Mesenchymal stem cell (in vitro differentiated cells and primary cell): ENCODE measurements around the gene HOXB7.

Experiments
- DNase-seq: peaks from one replicate; pipeline ENCODE4 v3.0.0-alpha.2; 2013
- H2AFZ ChIP-seq: one replicate; pipeline ENCODE4 v1.6.1; 2013; ENCODE audit warnings: low read depth, mild to moderate bottlenecking, control low read depth, inconsistent platforms, low read length, moderate library complexity
- H2AK5ac ChIP-seq: 2 replicates; pipeline ENCODE4 v1.6.1; 2013; ENCODE audit warnings: low read length, moderate library complexity, mild to moderate bottlenecking, inconsistent platforms; ENCODE audit not compliant: severe bottlenecking
- H2BK120ac ChIP-seq: one replicate; pipeline ENCODE4 v1.6.1; 2013; ENCODE audit warnings: low read depth, mild to moderate bottlenecking, inconsistent platforms, low read length, moderate library complexity
- H2BK12ac ChIP-seq, 2 experiments: one replicate each; pipeline ENCODE4 v1.6.1; 2013; ENCODE audit warnings: inconsistent platforms in 2 of 2, low read length in 2 of 2, mild to moderate bottlenecking in 2 of 2, moderate library complexity in 2 of 2, control low read depth in 1 of 2
- H2BK15ac ChIP-seq: one replicate; pipeline ENCODE4 v1.6.1; 2013; ENCODE audit warnings: mild to moderate bottlenecking, low read depth, inconsistent platforms; ENCODE audit not compliant: poor library complexity, severe bottlenecking
- H2BK5ac ChIP-seq: 2 replicates; pipeline ENCODE4 v1.6.1; 2013; ENCODE audit warnings: low read depth, mild to moderate bottlenecking, low read length, control low read depth, inconsistent platforms; ENCODE audit not compliant: poor library complexity, severe bottlenecking
- H3K14ac ChIP-seq, 2 experiments: one replicate each; pipeline ENCODE4 v1.6.1; 2013; ENCODE audit warnings: inconsistent platforms in 2 of 2, low read length in 2 of 2, control low read depth in 1 of 2, mild to moderate bottlenecking in 1 of 2, moderate library complexity in 1 of 2
- H3K18ac ChIP-seq, 2 experiments: one replicate each; pipeline ENCODE4 v1.6.1; 2013; ENCODE audit warnings: inconsistent platforms in 2 of 2, low read length in 2 of 2, control low read depth in 1 of 2, low read depth in 1 of 2, mild to moderate bottlenecking in 1 of 2
- H3K23ac ChIP-seq, 2 experiments: one replicate each; pipeline ENCODE4 v1.6.1; 2013; ENCODE audit warnings: inconsistent platforms in 2 of 2, low read length in 2 of 2, mild to moderate bottlenecking in 2 of 2, moderate library complexity in 2 of 2, control low read depth in 1 of 2
- H3K27ac ChIP-seq: 2 replicates; pipeline ENCODE4 v1.5.1; 2013; ENCODE audit warnings: mild to moderate bottlenecking, moderate library complexity, low read length, control low read depth, inconsistent platforms; ENCODE audit not compliant: poor library complexity, severe bottlenecking
- H3K27me3 ChIP-seq, 2 experiments: 2 replicates each; pipeline versions ENCODE4 v1.6.1 to v1.7.0; 2013; ENCODE audit warnings: low read length in 2 of 2, mild to moderate bottlenecking in 2 of 2, moderate library complexity in 2 of 2, control low read depth in 1 of 2, inconsistent platforms in 1 of 2; ENCODE audit not compliant: control insufficient read depth in 1 of 2, insufficient read depth in 1 of 2
- H3K36me3 ChIP-seq, 2 experiments: 2 replicates each; pipeline versions ENCODE4 v1.6.1 to v1.7.0; 2013; ENCODE audit warnings: low read length in 2 of 2, control low read depth in 1 of 2, inconsistent platforms in 1 of 2, low read depth in 1 of 2, mild to moderate bottlenecking in 1 of 2; ENCODE audit not compliant: insufficient read depth in 2 of 2, control insufficient read depth in 1 of 2
- H3K4ac ChIP-seq, 2 experiments: one replicate each; pipeline ENCODE4 v1.6.1; 2013; ENCODE audit warnings: inconsistent platforms in 2 of 2, low read length in 2 of 2, mild to moderate bottlenecking in 2 of 2, moderate library complexity in 2 of 2, control low read depth in 1 of 2, low read depth in 1 of 2
- H3K4me1 ChIP-seq: 2 replicates; pipeline ENCODE4 v1.6.1; 2013; ENCODE audit warnings: low read depth, low read length, control low read depth; ENCODE audit not compliant: control insufficient read depth, insufficient read depth
- H3K4me2 ChIP-seq: 2 replicates; pipeline ENCODE4 v1.6.1; 2013; ENCODE audit warnings: low read length, mild to moderate bottlenecking, inconsistent platforms; ENCODE audit not compliant: poor library complexity, severe bottlenecking
- H3K4me3 ChIP-seq, 2 experiments: 2 replicates each; pipeline versions ENCODE4 v1.5.1 to v1.7.0; 2013; ENCODE audit warnings: low read length in 2 of 2, mild to moderate bottlenecking in 2 of 2, control low read depth in 1 of 2, low read depth in 1 of 2; ENCODE audit not compliant: insufficient read depth in 1 of 2
- H3K79me1 ChIP-seq: replicated peaks from 2 replicates; pipeline ENCODE4 v1.6.1; 2013; ENCODE audit warnings: mild to moderate bottlenecking, control low read depth, low read length, inconsistent platforms; ENCODE audit not compliant: poor library complexity, severe bottlenecking
- H3K9ac ChIP-seq: 2 replicates; pipeline ENCODE4 v1.7.0; 2013; ENCODE audit warnings: mild to moderate bottlenecking, low read length, moderate library complexity
- H3K9me3 ChIP-seq: 2 replicates; pipeline ENCODE4 v1.7.0; 2013; ENCODE audit warnings: mild to moderate bottlenecking, low read length; ENCODE audit not compliant: control insufficient read depth
- H4K8ac ChIP-seq: one replicate; pipeline ENCODE4 v1.6.1; 2013; ENCODE audit warnings: inconsistent platforms, mild to moderate bottlenecking, low read length, moderate library complexity
- H4K91ac ChIP-seq: one replicate; pipeline ENCODE4 v1.6.1; 2013; ENCODE audit warnings: mild to moderate bottlenecking, low read length, inconsistent platforms
- WGBS: methylation state at CpG from one replicate; pipeline ENCODE4 v1.1.7; 2013; ENCODE audit warnings: mixed read lengths; 5-methylcytosine and 5-hydroxymethylcytosine counted together

Gene HOXB7

GRCh38 chr17:48624118-48624517 lies 13.3 kb upstream of the HOXB7 start:
- WGBS, result 8% methylated on average over 5 of the region's 5 CpGs
- Histone ChIP-seq H2BK5ac (no peak overlapping the region), H3K9me3 (peaks cover 3% of the 10 kb centered on the region), H2AFZ (no peak overlapping the region), H3K4me3 (no peak overlapping the region), H3K9ac (no peak overlapping the region), H2BK15ac (no peak overlapping the region), H2BK12ac (no peak overlapping the region), H3K18ac (peak overlapping the region; percentile 0 to 52), H3K4me1 (peaks cover 27% of the 10 kb centered on the region), H3K4me2 (no peak overlapping the region), H4K91ac (no peak overlapping the region), H3K23ac (peak overlapping the region in 1 of 2 experiments; percentile 63), H3K14ac (peak overlapping the region in 1 of 2 experiments; percentile 48), H3K27me3 (peaks cover 95 to 98% of the 10 kb centered on the region in 2 experiments), H3K36me3 (no peaks in the 10 kb centered on the region), H3K4ac (peak overlapping the region; percentile 41 to 51), H3K79me1 (no peaks in the 10 kb centered on the region), H3K27ac (no peak overlapping the region), H2BK120ac (no peak overlapping the region), H2AK5ac (no peak overlapping the region), H4K8ac (no peak overlapping the region)
- no peak for DNase-seq

- Histone ChIP-seq H2AK5ac (no peak overlapping the region), H3K27me3 (peaks cover 94 to 97% of the 10 kb centered on the region in 2 experiments)
- 2% methylated on average over 3 of the region's 4 CpGs for WGBS
Measured at GRCh38 chr17:48623583-48623982, 12.8 kb upstream of the HOXB7 start.

DNA sequence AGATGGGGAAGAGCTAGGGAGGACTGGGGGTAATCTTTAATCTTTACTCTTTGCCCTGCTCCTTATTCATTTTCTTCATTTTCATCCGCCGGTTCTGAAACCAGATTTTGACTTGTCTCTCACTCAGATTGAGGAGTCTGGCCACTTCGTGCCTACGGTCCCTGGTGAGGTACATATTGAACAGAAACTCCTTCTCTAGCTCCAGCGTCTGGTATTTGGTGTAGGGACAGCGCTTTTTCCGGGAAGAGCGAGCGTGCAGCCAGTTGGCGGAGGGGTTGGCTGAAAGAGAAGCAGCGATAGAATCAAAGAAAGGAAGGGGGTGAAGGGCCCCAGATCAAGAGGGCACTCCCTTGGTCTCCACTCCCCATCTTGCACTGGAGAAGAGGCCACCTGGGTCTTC lies 12.0 kb upstream of the HOXB7 start:
- 18% methylated on average over 11 of the region's 11 CpGs for WGBS
- Histone ChIP-seq H3K4me1 (peaks cover 30% of the 10 kb centered on the region), H3K23ac (peak overlapping the region in 1 of 2 experiments; percentile 91), H2BK5ac (no peak overlapping the region), H2BK120ac (no peak overlapping the region), H3K36me3 (no peaks in the 10 kb centered on the region), H3K4me2 (no peak overlapping the region), H3K79me1 (no peaks in the 10 kb centered on the region), H2AK5ac (no peak overlapping the region), H3K4me3 (no peak overlapping the region), H3K14ac (peak overlapping the region in 1 of 2 experiments; percentile 87), H3K4ac (peak overlapping the region in 1 of 2 experiments; percentile 87), H4K8ac (peak overlapping the region; percentile 8), H2BK15ac (no peak overlapping the region), H2AFZ (no peak overlapping the region), H2BK12ac (peak overlapping the region in 1 of 2 experiments; percentile 93), H3K9me3 (peaks cover 2% of the 10 kb centered on the region), H3K27me3 (peaks cover 93 to 94% of the 10 kb centered on the region in 2 experiments), H3K27ac (no peak overlapping the region), H3K18ac (peak overlapping the region; percentile 67 to 80), H4K91ac (no peak overlapping the region), H3K9ac (no peak overlapping the region)
- DNase-seq, result peak; percentile 62

More at GRCh38 chr17:48623583-48623982, 12.8 kb upstream of the HOXB7 start:
- H2BK12ac ChIP-seq, result peak overlapping the region in 1 of 2 experiments; percentile 93
- peaks cover 29% of the 10 kb centered on the region for H3K4me1 ChIP-seq
- H3K4me3 ChIP-seq, result no peak overlapping the region
- no peak overlapping the region for H2AFZ ChIP-seq
- no peak overlapping the region for H2BK5ac ChIP-seq
- H3K4me2 ChIP-seq, result no peak overlapping the region
- H3K18ac ChIP-seq, result peak overlapping the region in 1 of 2 experiments; percentile 80
- H3K27ac ChIP-seq, result no peak overlapping the region
- peak overlapping the region in 1 of 2 experiments; percentile 87 for H3K4ac ChIP-seq
- H3K14ac ChIP-seq, result peak overlapping the region in 1 of 2 experiments; percentile 87
- peaks cover 3% of the 10 kb centered on the region for H3K9me3 ChIP-seq
- H3K79me1 ChIP-seq, result no peaks in the 10 kb centered on the region
- H3K23ac ChIP-seq, result peak overlapping the region in 1 of 2 experiments; percentile 91
- no peak overlapping the region for H4K91ac ChIP-seq
- no peak overlapping the region for H2BK15ac ChIP-seq
- H3K36me3 ChIP-seq, result no peaks in the 10 kb centered on the region
- H2BK120ac ChIP-seq, result no peak overlapping the region
- no peak overlapping the region for H3K9ac ChIP-seq
- peak; percentile 85 for DNase-seq
- H4K8ac ChIP-seq, result no peak overlapping the region

- Histone ChIP-seq H3K27ac (no peak overlapping the region), H2AFZ (no peak overlapping the region), H3K79me1 (no peaks in the 10 kb centered on the region), H2BK15ac (peak overlapping the region; percentile 68), H3K23ac (peak overlapping the region in 1 of 2 experiments; percentile 34), H3K4ac (peak overlapping the region; percentile 32 to 93), H3K4me3 (no peak overlapping the region), H3K4me1 (peaks cover 34% of the 10 kb centered on the region), H4K91ac (peak overlapping the region; percentile 62), H3K18ac (peak overlapping the region; percentile 92), H3K9ac (no peak overlapping the region), H3K14ac (peak overlapping the region in 1 of 2 experiments; percentile 87), H3K4me2 (no peak overlapping the region), H2BK5ac (no peak overlapping the region), H2AK5ac (no peak overlapping the region), H4K8ac (peak overlapping the region; percentile 35), H2BK120ac (no peak overlapping the region), H2BK12ac (peak overlapping the region; percentile 31 to 84), H3K36me3 (no peaks in the 10 kb centered on the region), H3K27me3 (peaks cover 93 to 94% of the 10 kb centered on the region in 2 experiments), H3K9me3 (no peaks in the 10 kb centered on the region)
- peak; percentile 67 for DNase-seq
- 7% methylated on average over 40 of the region's 41 CpGs for WGBS
Measured at GRCh38 chr17:48621410-48622392, 10.9 kb upstream of the HOXB7 start.
